HG02852 (cell line): ENCODE results near the gene LARP4B.

Source experiments
- ATAC-seq: cut with Tn5 transposase; IDR thresholded peaks from one replicate; pipeline ENCODE4 v1.9.1; 2021; ENCODE audit warnings: mild to moderate bottlenecking, moderate library complexity; ENCODE audit not compliant: unreplicated experiment

The LARP4B gene

GRCh38 chr10:811379-812175 lies 119.9 kb downstream of the LARP4B start:
- no peak for ATAC-seq

- no peak for ATAC-seq
Observed at GRCh38 chr10:810351-810846, 121.1 kb downstream of the LARP4B start.

GRCh38 chr10:809671-810350 lies 121.7 kb downstream of the LARP4B start:
- no peak for ATAC-seq

GRCh38 chr10:807958-808353 lies 123.5 kb downstream of the LARP4B start:
- ATAC-seq: no peak

- ATAC-seq: no peak
Observed at GRCh38 chr10:807163-807957, 124.1 kb downstream of the LARP4B start.

- no peak for ATAC-seq
Observed at GRCh38 chr10:806451-807162, 124.9 kb downstream of the LARP4B start.

- ATAC-seq: no peak
Observed at GRCh38 chr10:805620-806305, 125.7 kb downstream of the LARP4B start.

- ATAC-seq: no peak
Observed at GRCh38 chr10:804787-805619, 126.5 kb downstream of the LARP4B start.

GRCh38 chr10:804191-804781 lies 127.2 kb downstream of the LARP4B start:
- ATAC-seq: no peak

- no peak for ATAC-seq
Observed at GRCh38 chr10:803041-803741, 128.3 kb downstream of the LARP4B start.

- no peak for ATAC-seq
Observed at GRCh38 chr10:802506-802905, 129.0 kb downstream of the LARP4B start.

- ATAC-seq: no peak
Observed at GRCh38 chr10:797179-797578, 134.3 kb downstream of the LARP4B start.

- ATAC-seq: no peak
Observed at GRCh38 chr10:796233-796632, 135.3 kb downstream of the LARP4B start.

GRCh38 chr10:794382-794956 lies 137.0 kb downstream of the LARP4B start:
- no peak for ATAC-seq

- no peak for ATAC-seq
Observed at GRCh38 chr10:792792-793100, 138.8 kb downstream of the LARP4B start.

- ATAC-seq: no peak
Observed at GRCh38 chr10:792083-792791, 139.3 kb downstream of the LARP4B start.

GRCh38 chr10:791639-792038 lies 139.9 kb downstream of the LARP4B start:
- no peak for ATAC-seq
